Measurements from ENCODE around the gene SGMS1.

SGMS1 gene

GRCh38 chr10:50407076-50407801 lies 216.5 kb downstream of the SGMS1 start:
- Mint-ChIP-seq H3K4me3 (no peak overlapping the region), H3K27me3 (no peaks in the 10 kb centered on the region), H3K4me1 (ENCODE audit: low read depth) (peaks cover 46% of the 10 kb centered on the region), H3K36me3 (ENCODE audit: low read depth) (peaks cover 31% of the 10 kb centered on the region), H3K27ac (no peak overlapping the region), H3K9me3 (no peaks in the 10 kb centered on the region)
- intact Hi-C loops (cut with micrococcal nuclease), result no loop called here

GRCh38 chr10:50406457-50407070 lies 217.2 kb downstream of the SGMS1 start:
- peaks cover 43% of the 10 kb centered on the region for H3K4me1 Mint-ChIP-seq (ENCODE audit: low read depth)
- no peak overlapping the region for H3K27ac Mint-ChIP-seq
- no peaks in the 10 kb centered on the region for H3K27me3 Mint-ChIP-seq
- H3K36me3 Mint-ChIP-seq (ENCODE audit: low read depth), result peaks cover 27% of the 10 kb centered on the region
- H3K9me3 Mint-ChIP-seq, result no peaks in the 10 kb centered on the region
- H3K4me3 Mint-ChIP-seq, result no peak overlapping the region
- intact Hi-C loops (cut with micrococcal nuclease), result no loop called here

DNA sequence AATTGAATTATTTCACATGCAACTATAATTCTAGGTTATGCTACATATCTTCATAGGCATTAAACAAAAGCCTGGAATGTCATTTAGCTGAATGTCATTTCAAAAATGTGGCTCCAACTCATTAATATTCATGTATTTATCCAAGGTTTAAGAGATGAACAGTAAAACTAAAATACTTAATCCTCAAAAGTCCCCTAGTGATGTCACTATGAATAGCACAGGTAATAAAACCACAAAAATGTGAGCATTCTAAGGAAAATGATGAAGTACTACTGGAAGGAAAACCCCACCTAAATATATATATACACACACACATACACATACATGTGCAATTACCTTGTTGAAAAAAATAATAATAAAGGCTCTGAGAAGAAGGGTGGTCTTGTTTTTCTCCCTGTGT lies 218.0 kb downstream of the SGMS1 start:
- Mint-ChIP-seq H3K4me3 (no peak overlapping the region), H3K9me3 (no peaks in the 10 kb centered on the region), H3K27ac (no peak overlapping the region), H3K4me1 (ENCODE audit: low read depth) (peaks cover 44% of the 10 kb centered on the region), H3K36me3 (ENCODE audit: low read depth) (peaks cover 27% of the 10 kb centered on the region), H3K27me3 (no peaks in the 10 kb centered on the region)
- intact Hi-C loops (cut with micrococcal nuclease), result no loop called here

DNA sequence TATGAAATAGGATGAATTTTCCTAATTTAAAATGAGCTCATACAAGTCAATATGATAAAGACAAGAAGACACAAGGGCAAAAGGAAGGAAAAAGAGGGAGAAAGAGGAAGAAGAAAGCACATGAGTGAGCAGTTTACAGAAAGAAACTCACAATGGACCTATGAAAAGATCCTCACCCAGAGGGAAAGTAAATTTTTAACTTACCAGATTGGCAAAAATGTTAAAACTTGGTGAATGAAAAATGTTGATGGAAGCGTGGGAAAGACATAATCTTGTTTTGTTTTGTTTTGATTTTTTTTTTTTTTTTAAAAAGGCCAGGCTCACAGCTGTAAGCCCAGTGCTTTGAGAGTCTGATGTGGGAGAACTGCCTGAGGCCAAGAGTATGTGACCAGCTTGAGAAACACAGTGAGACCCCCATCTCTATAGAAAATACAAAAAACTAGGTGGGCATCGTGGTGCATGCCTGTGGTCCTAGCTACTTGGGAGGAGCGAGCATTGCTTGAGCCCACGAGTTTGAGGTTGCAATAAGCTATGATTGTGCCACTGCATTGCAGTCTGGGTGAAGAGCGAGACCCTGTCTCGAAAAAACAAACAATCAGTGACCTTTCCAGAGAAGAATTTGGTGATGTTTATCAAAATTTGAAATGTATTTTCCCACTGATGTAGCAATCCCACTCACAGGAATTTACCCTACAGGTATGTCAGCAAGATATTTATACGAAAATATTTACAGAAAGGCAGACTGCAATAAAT lies 219.6 kb downstream of the SGMS1 start:
- no peaks in the 10 kb centered on the region for H3K9me3 Mint-ChIP-seq
- H3K4me1 Mint-ChIP-seq (ENCODE audit: low read depth), result peaks cover 41% of the 10 kb centered on the region
- H3K27ac Mint-ChIP-seq, result no peak overlapping the region
- intact Hi-C loops (cut with micrococcal nuclease), result no loop called here
- H3K36me3 Mint-ChIP-seq (ENCODE audit: low read depth), result peaks cover 34% of the 10 kb centered on the region
- H3K4me3 Mint-ChIP-seq, result no peak overlapping the region
- no peaks in the 10 kb centered on the region for H3K27me3 Mint-ChIP-seq

DNA sequence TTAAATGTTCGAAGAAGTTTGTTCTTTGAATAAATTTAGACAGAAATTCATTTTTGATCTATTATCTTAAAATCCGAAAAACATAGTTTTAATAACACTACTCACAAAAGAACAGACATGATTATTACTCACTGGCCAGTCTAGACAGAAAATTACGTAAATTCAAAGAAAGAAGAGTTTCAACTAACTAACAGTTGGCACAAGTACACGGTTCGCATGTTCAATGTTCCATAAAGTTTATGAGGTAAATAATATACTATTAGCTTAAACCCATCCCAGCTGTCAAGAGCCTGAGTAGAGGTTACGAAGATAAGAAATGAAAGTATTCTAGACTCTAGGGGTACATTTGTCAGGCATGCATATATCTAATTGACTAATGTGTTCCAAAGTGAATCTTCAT lies 220.7 kb downstream of the SGMS1 start:
- Mint-ChIP-seq H3K27ac (no peak overlapping the region), H3K27me3 (no peaks in the 10 kb centered on the region), H3K9me3 (no peaks in the 10 kb centered on the region), H3K4me1 (ENCODE audit: low read depth) (peaks cover 48% of the 10 kb centered on the region), H3K4me3 (no peak overlapping the region), H3K36me3 (ENCODE audit: low read depth) (peaks cover 34% of the 10 kb centered on the region)
- intact Hi-C loops (cut with micrococcal nuclease), result no loop called here

GRCh38 chr10:50402466-50402865 lies 221.3 kb downstream of the SGMS1 start:
- peaks cover 46% of the 10 kb centered on the region for H3K4me1 Mint-ChIP-seq (ENCODE audit: low read depth)

GRCh38 chr10:50400694-50401093 lies 223.1 kb downstream of the SGMS1 start:
- intact Hi-C loops (cut with micrococcal nuclease), result no loop called here
- Mint-ChIP-seq H3K36me3 (ENCODE audit: low read depth) (peaks cover 15% of the 10 kb centered on the region), H3K9me3 (no peaks in the 10 kb centered on the region), H3K4me1 (ENCODE audit: low read depth) (peaks cover 61% of the 10 kb centered on the region), H3K27ac (no peak overlapping the region), H3K27me3 (no peaks in the 10 kb centered on the region), H3K4me3 (no peak overlapping the region)

More at GRCh38 chr10:50402466-50402865, 221.3 kb downstream of the SGMS1 start:
- intact Hi-C loops (cut with micrococcal nuclease), result no loop called here
- Mint-ChIP-seq H3K27ac (no peak overlapping the region), H3K27me3 (no peaks in the 10 kb centered on the region), H3K4me3 (no peak overlapping the region), H3K9me3 (no peaks in the 10 kb centered on the region), H3K36me3 (ENCODE audit: low read depth) (peaks cover 31% of the 10 kb centered on the region)

- intact Hi-C loops (cut with micrococcal nuclease), result no loop called here
- Mint-ChIP-seq H3K36me3 (ENCODE audit: low read depth) (peaks cover 9% of the 10 kb centered on the region), H3K4me1 (ENCODE audit: low read depth) (peaks cover 65% of the 10 kb centered on the region), H3K9me3 (no peaks in the 10 kb centered on the region), H3K27me3 (no peaks in the 10 kb centered on the region), H3K27ac (no peak overlapping the region), H3K4me3 (no peak overlapping the region)
Measured at GRCh38 chr10:50398823-50399222, 224.9 kb downstream of the SGMS1 start.

- Mint-ChIP-seq H3K9me3 (no peaks in the 10 kb centered on the region), H3K36me3 (ENCODE audit: low read depth) (peaks cover 7% of the 10 kb centered on the region), H3K4me1 (ENCODE audit: low read depth) (peaks cover 62% of the 10 kb centered on the region), H3K4me3 (no peak overlapping the region), H3K27me3 (no peaks in the 10 kb centered on the region), H3K27ac (no peak overlapping the region)
- intact Hi-C loops (cut with micrococcal nuclease), result no loop called here
Measured at GRCh38 chr10:50398381-50398780, 225.4 kb downstream of the SGMS1 start.

GRCh38 chr10:50397312-50398140 lies 226.2 kb downstream of the SGMS1 start:
- H3K27me3 Mint-ChIP-seq, result no peaks in the 10 kb centered on the region
- intact Hi-C loops (cut with micrococcal nuclease), result loop anchor here (2.0 kb wide), 1 partner anchor 19 kb away; no protein-coding TSS in a partner anchor
- H3K9me3 Mint-ChIP-seq, result no peaks in the 10 kb centered on the region
- peaks cover 7% of the 10 kb centered on the region for H3K36me3 Mint-ChIP-seq (ENCODE audit: low read depth)
- peak overlapping the region; percentile 81 for H3K27ac Mint-ChIP-seq
- H3K4me1 Mint-ChIP-seq (ENCODE audit: low read depth), result peaks cover 64% of the 10 kb centered on the region
- H3K4me3 Mint-ChIP-seq, result no peak overlapping the region

GRCh38 chr10:50396491-50397311 lies 227.1 kb downstream of the SGMS1 start:
- peaks cover 64% of the 10 kb centered on the region for H3K4me1 Mint-ChIP-seq (ENCODE audit: low read depth)
- peak overlapping the region; percentile 53 for H3K4me3 Mint-ChIP-seq

DNA sequence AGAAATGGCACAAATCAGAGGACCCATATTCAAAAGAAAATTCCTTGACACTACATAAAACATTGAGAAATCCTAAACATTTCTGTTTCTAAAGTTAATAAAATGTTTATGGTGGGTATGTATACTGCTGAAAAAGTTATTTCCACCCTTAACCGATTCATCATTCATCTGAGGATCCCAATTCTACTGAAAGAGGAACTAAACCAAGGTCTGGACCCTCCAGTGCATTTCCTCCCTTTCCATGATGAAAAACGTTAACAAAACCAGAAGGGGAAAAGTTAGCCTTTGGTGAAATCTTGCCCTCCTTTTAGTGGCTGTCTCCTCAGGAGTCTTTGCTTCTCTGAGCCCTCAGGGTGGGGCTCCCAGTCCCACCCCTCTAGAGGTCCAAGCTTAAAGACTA lies 227.9 kb downstream of the SGMS1 start:
- peaks cover 58% of the 10 kb centered on the region for H3K4me1 Mint-ChIP-seq (ENCODE audit: low read depth)
- H3K27ac Mint-ChIP-seq, result peak overlapping the region; percentile 81
- H3K9me3 Mint-ChIP-seq, result no peaks in the 10 kb centered on the region
- peak overlapping the region; percentile 13 for H3K4me3 Mint-ChIP-seq
- intact Hi-C loops (cut with micrococcal nuclease), result loop anchor here (2.0 kb wide), 1 partner anchor 21 kb away; no protein-coding TSS in a partner anchor
- no peaks in the 10 kb centered on the region for H3K27me3 Mint-ChIP-seq
- peaks cover 7% of the 10 kb centered on the region for H3K36me3 Mint-ChIP-seq (ENCODE audit: low read depth)

More at GRCh38 chr10:50396491-50397311, 227.1 kb downstream of the SGMS1 start:
- no peaks in the 10 kb centered on the region for H3K9me3 Mint-ChIP-seq
- intact Hi-C loops (cut with micrococcal nuclease), result loop anchor here (2.0 kb wide), 1 partner anchor 20 kb away; no protein-coding TSS in a partner anchor
- H3K27ac Mint-ChIP-seq, result peak overlapping the region; percentile 81
- peaks cover 7% of the 10 kb centered on the region for H3K36me3 Mint-ChIP-seq (ENCODE audit: low read depth)
- no peaks in the 10 kb centered on the region for H3K27me3 Mint-ChIP-seq

- no peaks in the 10 kb centered on the region for H3K9me3 Mint-ChIP-seq
- H3K4me3 Mint-ChIP-seq, result no peak overlapping the region
- H3K4me1 Mint-ChIP-seq (ENCODE audit: low read depth), result peaks cover 58% of the 10 kb centered on the region
- H3K27me3 Mint-ChIP-seq, result no peaks in the 10 kb centered on the region
- intact Hi-C loops (cut with micrococcal nuclease), result no loop called here
- peaks cover 7% of the 10 kb centered on the region for H3K36me3 Mint-ChIP-seq (ENCODE audit: low read depth)
- no peak overlapping the region for H3K27ac Mint-ChIP-seq
Measured at GRCh38 chr10:50395271-50395670, 228.5 kb downstream of the SGMS1 start.
